ENCODE results near the gene ZBTB17. TPM values are rescaled to one million over a fixed set of nuclear protein-coding genes. Genes with fewer than 3 reads are reported as not detected.
"Not testable (repeated sequence)": the region's sequence is repeated elsewhere in the genome, so short reads cannot be mapped to it uniquely, and the experiment has no call there.

ZBTB17 gene
- total RNA-seq, 4 donors from 2014 or later, result 33.3 to 113 (median 50.5) TPM

DNA sequence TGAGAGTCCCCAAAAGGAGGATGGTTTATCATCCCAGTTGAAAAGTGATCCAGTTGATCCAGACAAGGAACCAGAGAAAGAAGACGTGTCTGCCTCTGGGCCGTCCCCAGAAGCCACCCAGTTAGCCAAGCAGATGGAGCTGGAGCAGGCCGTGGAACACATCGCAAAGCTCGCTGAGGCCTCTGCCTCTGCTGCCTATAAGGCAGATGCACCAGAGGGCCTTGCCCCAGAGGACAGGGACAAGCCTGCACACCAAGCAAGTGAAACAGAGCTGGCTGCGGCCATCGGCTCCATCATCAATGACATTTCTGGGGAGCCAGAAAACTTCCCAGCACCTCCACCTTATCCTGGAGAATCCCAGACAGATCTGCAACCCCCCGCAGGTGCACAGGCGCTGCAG lies 43.3 kb downstream of the ZBTB17 start:
- DNase-seq, result no peak
- Histone ChIP-seq H3K27me3 (no peaks in the 10 kb centered on the region), H3K4me3 (no peak overlapping the region), H3K4me1 (no peaks in the 10 kb centered on the region), H3K36me3 (peaks cover 0 to 68% (median 35%) of the 10 kb centered on the region in 4 donors), H3K27ac (no peak overlapping the region), H3K9me3 (no peaks in the 10 kb centered on the region)
- intact Hi-C loops (cut with DNase I; ENCODE audit: low total_unique reads) (no loop called here), in situ Hi-C loops (cut with MboI; ENCODE audit: low pct_ligation_motif_present in 1 of 4, low pct_unique_long_range_greater_than_20kb in 1 of 4, low sequenced_read_pairs in 3 of 4) (no loop called here)
- WGBS, 2 donors (ENCODE audit: low coverage in 1 of 2), result 97% methylated on average over 9 of the region's 9 CpGs; no CpG with 5 or more reads in 1 of the 2 donors
- TF ChIP-seq, protein P1, sequence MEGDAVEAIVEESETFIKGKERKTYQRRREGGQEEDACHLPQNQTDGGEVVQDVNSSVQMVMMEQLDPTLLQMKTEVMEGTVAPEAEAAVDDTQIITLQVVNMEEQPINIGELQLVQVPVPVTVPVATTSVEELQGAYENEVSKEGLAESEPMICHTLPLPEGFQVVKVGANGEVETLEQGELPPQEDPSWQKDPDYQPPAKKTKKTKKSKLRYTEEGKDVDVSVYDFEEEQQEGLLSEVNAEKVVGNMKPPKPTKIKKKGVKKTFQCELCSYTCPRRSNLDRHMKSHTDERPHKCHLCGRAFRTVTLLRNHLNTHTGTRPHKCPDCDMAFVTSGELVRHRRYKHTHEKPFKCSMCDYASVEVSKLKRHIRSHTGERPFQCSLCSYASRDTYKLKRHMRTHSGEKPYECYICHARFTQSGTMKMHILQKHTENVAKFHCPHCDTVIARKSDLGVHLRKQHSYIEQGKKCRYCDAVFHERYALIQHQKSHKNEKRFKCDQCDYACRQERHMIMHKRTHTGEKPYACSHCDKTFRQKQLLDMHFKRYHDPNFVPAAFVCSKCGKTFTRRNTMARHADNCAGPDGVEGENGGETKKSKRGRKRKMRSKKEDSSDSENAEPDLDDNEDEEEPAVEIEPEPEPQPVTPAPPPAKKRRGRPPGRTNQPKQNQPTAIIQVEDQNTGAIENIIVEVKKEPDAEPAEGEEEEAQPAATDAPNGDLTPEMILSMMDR (IDR thresholded peaks at IDR 0.05), result no peak
- TF ChIP-seq POLR2AphosphoS5 (IDR thresholded peaks at IDR 0.05), result no peak
- no peak for TF ChIP-seq EP300 (IDR thresholded peaks at IDR 0.05; ENCODE audit: low read depth)
- TF ChIP-seq POLR2A (IDR thresholded peaks at IDR 0.05), result no peak

DNA sequence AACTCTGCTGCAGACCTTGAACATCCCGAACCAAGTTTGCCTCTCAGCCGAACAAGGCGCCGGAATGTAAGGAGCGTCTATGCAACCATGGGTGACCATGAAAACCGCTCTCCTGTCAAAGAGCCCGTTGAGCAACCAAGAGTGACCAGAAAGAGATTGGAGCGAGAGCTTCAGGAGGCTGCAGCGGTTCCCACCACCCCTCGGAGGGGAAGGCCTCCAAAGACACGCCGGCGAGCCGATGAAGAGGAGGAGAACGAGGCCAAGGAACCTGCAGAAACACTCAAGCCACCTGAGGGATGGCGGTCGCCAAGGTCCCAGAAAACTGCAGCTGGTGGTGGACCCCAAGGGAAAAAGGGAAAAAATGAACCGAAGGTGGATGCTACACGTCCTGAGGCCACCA lies 44.0 kb downstream of the ZBTB17 start:
- no peaks in the 10 kb centered on the region for H3K9me3 ChIP-seq

DNA sequence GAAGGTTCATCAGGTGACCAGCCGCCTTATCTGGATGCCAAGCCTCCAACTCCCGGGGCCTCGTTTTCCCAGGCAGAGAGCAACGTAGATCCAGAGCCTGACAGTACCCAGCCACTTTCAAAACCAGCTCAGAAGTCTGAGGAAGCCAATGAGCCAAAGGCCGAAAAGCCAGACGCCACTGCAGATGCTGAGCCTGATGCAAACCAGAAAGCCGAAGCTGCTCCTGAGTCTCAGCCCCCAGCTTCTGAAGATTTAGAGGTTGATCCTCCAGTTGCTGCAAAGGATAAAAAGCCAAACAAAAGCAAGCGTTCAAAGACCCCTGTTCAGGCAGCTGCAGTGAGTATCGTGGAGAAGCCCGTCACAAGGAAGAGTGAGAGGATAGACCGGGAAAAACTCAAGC lies 44.5 kb downstream of the ZBTB17 start:
- Histone ChIP-seq H3K36me3 (peaks cover 0 to 72% (median 37%) of the 10 kb centered on the region in 4 donors), H3K4me3 (no peak overlapping the region), H3K27me3 (no peaks in the 10 kb centered on the region), H3K4me1 (no peaks in the 10 kb centered on the region), H3K9me3 (no peaks in the 10 kb centered on the region), H3K27ac (no peak overlapping the region)
- WGBS, 2 donors (ENCODE audit: low coverage in 1 of 2), result 91 to 95% methylated on average over 4 to 11 of the region's 11 CpGs
- intact Hi-C loops (cut with DNase I; ENCODE audit: low total_unique reads), result no loop called here
- TF ChIP-seq, protein P1 (IDR thresholded peaks at IDR 0.05), result no peak
- TF ChIP-seq POLR2AphosphoS5 (IDR thresholded peaks at IDR 0.05) (no peak), EP300 (IDR thresholded peaks at IDR 0.05; ENCODE audit: low read depth) (no peak), POLR2A (IDR thresholded peaks at IDR 0.05) (no peak)
- no peak for DNase-seq
- in situ Hi-C loops (cut with MboI; ENCODE audit: low pct_ligation_motif_present in 1 of 4, low pct_unique_long_range_greater_than_20kb in 1 of 4, low sequenced_read_pairs in 3 of 4), result no loop called here

More for the DNA sequence above, 44.0 kb downstream of the ZBTB17 start:
- in situ Hi-C loops (cut with MboI; ENCODE audit: low pct_ligation_motif_present in 1 of 4, low pct_unique_long_range_greater_than_20kb in 1 of 4, low sequenced_read_pairs in 3 of 4), result no loop called here
- no peak for DNase-seq
- intact Hi-C loops (cut with DNase I; ENCODE audit: low total_unique reads), result no loop called here
- WGBS, 2 donors (ENCODE audit: low coverage in 1 of 2), result 97% methylated on average over 19 of the region's 19 CpGs; no CpG with 5 or more reads in 1 of the 2 donors
- H3K4me3 ChIP-seq, result no peak overlapping the region
- H3K27me3 ChIP-seq, result no peaks in the 10 kb centered on the region
- peaks cover 0 to 72% (median 37%) of the 10 kb centered on the region in 4 donors for H3K36me3 ChIP-seq
- no peak overlapping the region for H3K27ac ChIP-seq
- no peaks in the 10 kb centered on the region for H3K4me1 ChIP-seq
- no peak for TF ChIP-seq POLR2AphosphoS5 (IDR thresholded peaks at IDR 0.05)
- TF ChIP-seq POLR2A (IDR thresholded peaks at IDR 0.05), result no peak
- no peak for TF ChIP-seq EP300 (IDR thresholded peaks at IDR 0.05; ENCODE audit: low read depth)
- TF ChIP-seq, protein P1 (IDR thresholded peaks at IDR 0.05), result no peak

DNA sequence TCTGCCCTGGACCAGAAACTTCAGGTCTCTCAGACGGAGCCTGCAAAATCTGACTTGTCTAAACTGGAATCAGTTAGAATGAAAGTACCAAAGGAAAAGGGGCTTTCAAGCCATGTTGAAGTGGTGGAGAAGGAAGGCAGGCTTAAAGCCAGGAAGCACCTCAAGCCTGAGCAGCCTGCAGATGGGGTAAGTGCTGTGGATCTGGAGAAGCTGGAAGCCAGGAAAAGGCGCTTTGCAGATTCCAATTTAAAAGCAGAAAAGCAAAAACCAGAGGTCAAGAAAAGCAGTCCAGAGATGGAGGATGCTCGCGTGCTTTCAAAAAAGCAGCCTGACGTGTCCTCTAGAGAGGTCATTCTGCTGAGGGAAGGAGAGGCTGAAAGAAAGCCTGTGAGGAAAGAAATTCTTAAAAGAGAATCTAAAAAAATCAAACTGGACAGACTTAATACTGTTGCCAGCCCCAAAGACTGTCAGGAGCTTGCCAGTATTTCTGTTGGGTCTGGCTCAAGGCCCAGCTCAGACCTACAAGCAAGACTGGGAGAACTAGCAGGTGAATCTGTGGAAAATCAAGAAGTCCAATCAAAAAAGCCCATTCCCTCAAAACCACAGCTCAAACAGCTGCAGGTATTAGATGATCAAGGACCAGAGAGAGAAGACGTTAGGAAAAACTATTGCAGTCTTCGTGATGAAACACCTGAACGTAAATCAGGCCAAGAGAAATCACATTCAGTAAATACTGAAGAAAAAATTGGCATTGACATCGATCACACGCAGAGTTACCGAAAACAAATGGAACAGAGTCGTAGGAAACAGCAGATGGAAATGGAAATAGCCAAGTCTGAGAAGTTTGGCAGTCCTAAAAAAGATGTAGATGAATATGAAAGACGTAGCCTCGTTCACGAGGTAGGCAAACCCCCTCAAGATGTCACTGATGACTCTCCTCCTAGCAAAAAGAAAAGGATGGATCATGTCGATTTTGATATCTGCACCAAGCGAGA lies 46.6 kb downstream of the ZBTB17 start:
- H3K9me3 ChIP-seq, result no peaks in the 10 kb centered on the region
- H3K27ac ChIP-seq, result no peak overlapping the region
- no peaks in the 10 kb centered on the region for H3K27me3 ChIP-seq
- in situ Hi-C loops (cut with MboI; ENCODE audit: low pct_ligation_motif_present in 1 of 4, low pct_unique_long_range_greater_than_20kb in 1 of 4, low sequenced_read_pairs in 3 of 4), result no loop called here
- no peaks in the 10 kb centered on the region for H3K4me1 ChIP-seq
- intact Hi-C loops (cut with DNase I; ENCODE audit: low total_unique reads), result no loop called here
- no peak for DNase-seq
- WGBS, 2 donors (ENCODE audit: low coverage in 1 of 2), result 94 to 98% methylated on average over 15 to 17 of the region's 17 CpGs
- H3K36me3 ChIP-seq, result peaks cover 0 to 84% (median 40%) of the 10 kb centered on the region in 4 donors
- H3K4me3 ChIP-seq, result no peak overlapping the region
- TF ChIP-seq, protein P1 (IDR thresholded peaks at IDR 0.05), result no peak
- no peak for TF ChIP-seq EP300 (IDR thresholded peaks at IDR 0.05; ENCODE audit: low read depth)
- no peak for TF ChIP-seq POLR2AphosphoS5 (IDR thresholded peaks at IDR 0.05)
- no peak for TF ChIP-seq POLR2A (IDR thresholded peaks at IDR 0.05)

DNA sequence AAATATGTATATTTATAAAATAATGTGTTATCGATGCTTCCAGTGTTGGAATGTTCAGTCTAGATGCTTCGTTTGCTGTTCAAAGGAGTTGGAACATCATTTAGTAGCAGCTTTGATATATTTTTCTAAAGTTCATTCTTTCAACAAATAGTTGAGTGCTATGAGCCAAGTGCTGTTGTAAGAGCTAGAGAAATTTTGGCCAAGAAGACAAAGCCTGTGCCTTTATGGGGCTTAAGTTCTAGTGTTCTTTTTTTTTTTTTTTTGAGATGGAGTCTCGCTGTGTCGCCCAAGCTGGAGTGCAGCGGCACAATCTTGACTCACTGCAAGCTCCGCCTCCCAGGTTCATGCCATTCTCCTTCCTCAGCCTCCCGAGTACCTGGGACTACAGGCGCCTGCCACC lies 49.5 kb downstream of the ZBTB17 start:
- H3K36me3 ChIP-seq, result peaks cover 0 to 87% (median 33%) of the 10 kb centered on the region in 4 donors
- H3K4me1 ChIP-seq; H3K27ac ChIP-seq; H3K27me3 ChIP-seq; in situ Hi-C loops (cut with MboI; ENCODE audit: low pct_ligation_motif_present in 1 of 4, low pct_unique_long_range_greater_than_20kb in 1 of 4, low sequenced_read_pairs in 3 of 4); H3K9me3 ChIP-seq; DNase-seq; H3K4me3 ChIP-seq; intact Hi-C loops (cut with DNase I; ENCODE audit: low total_unique reads): not testable (repeated sequence)
- WGBS, 2 donors (ENCODE audit: low coverage in 1 of 2), result 80 to 89% methylated on average over 4 to 8 of the region's 8 CpGs

Measured in transverse colon (tissue), 4 donors.